ENCODE data around the gene LRRC41.

DNA sequence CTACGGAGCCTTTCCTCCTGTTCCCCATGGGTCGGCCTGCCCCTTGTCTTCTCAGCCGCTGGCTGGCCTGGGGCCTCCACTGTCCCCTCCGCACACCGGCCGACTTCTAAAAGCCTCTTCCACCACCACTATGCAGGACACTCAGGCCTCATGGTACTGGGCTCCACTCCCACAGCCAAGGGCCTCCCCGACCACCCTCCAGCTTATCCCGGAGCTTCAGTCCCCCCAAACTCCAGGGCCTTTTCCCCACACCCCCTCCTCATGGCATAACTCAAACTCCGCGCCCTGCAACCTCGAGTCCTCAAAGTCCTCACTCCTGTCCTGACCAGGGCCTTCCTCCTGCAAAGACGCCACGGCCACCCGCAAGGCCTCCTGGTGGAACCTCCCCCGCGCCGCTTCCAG lies 2.0 kb downstream of the LRRC41 start:
- no peak for TF ChIP-seq EZH2 (IDR thresholded peaks at IDR 0.05; ENCODE audit: low read depth, unreplicated experiment)
- TF ChIP-seq, protein P1, sequence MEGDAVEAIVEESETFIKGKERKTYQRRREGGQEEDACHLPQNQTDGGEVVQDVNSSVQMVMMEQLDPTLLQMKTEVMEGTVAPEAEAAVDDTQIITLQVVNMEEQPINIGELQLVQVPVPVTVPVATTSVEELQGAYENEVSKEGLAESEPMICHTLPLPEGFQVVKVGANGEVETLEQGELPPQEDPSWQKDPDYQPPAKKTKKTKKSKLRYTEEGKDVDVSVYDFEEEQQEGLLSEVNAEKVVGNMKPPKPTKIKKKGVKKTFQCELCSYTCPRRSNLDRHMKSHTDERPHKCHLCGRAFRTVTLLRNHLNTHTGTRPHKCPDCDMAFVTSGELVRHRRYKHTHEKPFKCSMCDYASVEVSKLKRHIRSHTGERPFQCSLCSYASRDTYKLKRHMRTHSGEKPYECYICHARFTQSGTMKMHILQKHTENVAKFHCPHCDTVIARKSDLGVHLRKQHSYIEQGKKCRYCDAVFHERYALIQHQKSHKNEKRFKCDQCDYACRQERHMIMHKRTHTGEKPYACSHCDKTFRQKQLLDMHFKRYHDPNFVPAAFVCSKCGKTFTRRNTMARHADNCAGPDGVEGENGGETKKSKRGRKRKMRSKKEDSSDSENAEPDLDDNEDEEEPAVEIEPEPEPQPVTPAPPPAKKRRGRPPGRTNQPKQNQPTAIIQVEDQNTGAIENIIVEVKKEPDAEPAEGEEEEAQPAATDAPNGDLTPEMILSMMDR (conservative IDR thresholded peaks at IDR 0.05; ENCODE audit: low read depth in 2 of 2) = no peak
- TF ChIP-seq, protein P2, sequence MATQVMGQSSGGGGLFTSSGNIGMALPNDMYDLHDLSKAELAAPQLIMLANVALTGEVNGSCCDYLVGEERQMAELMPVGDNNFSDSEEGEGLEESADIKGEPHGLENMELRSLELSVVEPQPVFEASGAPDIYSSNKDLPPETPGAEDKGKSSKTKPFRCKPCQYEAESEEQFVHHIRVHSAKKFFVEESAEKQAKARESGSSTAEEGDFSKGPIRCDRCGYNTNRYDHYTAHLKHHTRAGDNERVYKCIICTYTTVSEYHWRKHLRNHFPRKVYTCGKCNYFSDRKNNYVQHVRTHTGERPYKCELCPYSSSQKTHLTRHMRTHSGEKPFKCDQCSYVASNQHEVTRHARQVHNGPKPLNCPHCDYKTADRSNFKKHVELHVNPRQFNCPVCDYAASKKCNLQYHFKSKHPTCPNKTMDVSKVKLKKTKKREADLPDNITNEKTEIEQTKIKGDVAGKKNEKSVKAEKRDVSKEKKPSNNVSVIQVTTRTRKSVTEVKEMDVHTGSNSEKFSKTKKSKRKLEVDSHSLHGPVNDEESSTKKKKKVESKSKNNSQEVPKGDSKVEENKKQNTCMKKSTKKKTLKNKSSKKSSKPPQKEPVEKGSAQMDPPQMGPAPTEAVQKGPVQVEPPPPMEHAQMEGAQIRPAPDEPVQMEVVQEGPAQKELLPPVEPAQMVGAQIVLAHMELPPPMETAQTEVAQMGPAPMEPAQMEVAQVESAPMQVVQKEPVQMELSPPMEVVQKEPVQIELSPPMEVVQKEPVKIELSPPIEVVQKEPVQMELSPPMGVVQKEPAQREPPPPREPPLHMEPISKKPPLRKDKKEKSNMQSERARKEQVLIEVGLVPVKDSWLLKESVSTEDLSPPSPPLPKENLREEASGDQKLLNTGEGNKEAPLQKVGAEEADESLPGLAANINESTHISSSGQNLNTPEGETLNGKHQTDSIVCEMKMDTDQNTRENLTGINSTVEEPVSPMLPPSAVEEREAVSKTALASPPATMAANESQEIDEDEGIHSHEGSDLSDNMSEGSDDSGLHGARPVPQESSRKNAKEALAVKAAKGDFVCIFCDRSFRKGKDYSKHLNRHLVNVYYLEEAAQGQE (IDR thresholded peaks at IDR 0.05; ENCODE audit: unreplicated experiment) = no peak
- no peak for TF ChIP-seq JUNB (IDR thresholded peaks at IDR 0.05; ENCODE audit: unreplicated experiment)
- no peak for TF ChIP-seq POLR2AphosphoS5 (IDR thresholded peaks at IDR 0.05; ENCODE audit: low read depth)

All from GM23338 (cell line).